Right lobe of liver (tissue), 6 donors: ENCODE data around the gene AHNAK2. TPM values are rescaled to one million over a fixed set of nuclear protein-coding genes. Genes with fewer than 3 reads are reported as not detected.
A peak's percentile ranks its signal among the peaks of the same experiment; 100 is the strongest.

ENCODE experiments used
- ATAC-seq, 4 donors: fragments of 200-7000 bp; cut with Tn5 transposase; one replicate each; pipeline ENCODE4 v1.9.1; 2020; ENCODE audit warnings: mild to moderate bottlenecking in 4 of 4, moderate library complexity in 4 of 4
- DNase-seq, 3 donors: peaks; one replicate each; pipeline ENCODE4 v3.0.0-alpha.2; 2020
- H3K27ac ChIP-seq, 3 donors: fragments of 200-600 bp; one replicate each; pipeline ENCODE4 v1.8.0; 2022
- H3K27me3 ChIP-seq, 2 donors: fragments of 200-600 bp; one replicate each; pipeline ENCODE4 v1.8.0; 2022
- H3K36me3 ChIP-seq, 4 donors: fragments of 200-600 bp; sonication (generic) in 1 of 4; one replicate each; pipeline versions ENCODE4 v1.5.1 to v1.8.0; 2017 to 2022; ENCODE audit warnings: control low read depth in 1 of 4
- H3K4me1 ChIP-seq, 4 donors: fragments of 200-600 bp; sonication (generic) in 1 of 4; one replicate each; pipeline versions ENCODE4 v1.5.1 to v1.8.0; 2017 to 2022; ENCODE audit warnings: control low read depth in 1 of 4
- H3K4me3 ChIP-seq, 3 donors: fragments of 200-600 bp; one replicate each; pipeline ENCODE4 v1.8.0; 2022
- H3K9me3 ChIP-seq, 4 donors: fragments of 200-600 bp; sonication (generic) in 1 of 4; one replicate each; pipeline versions ENCODE4 v1.5.1 to v1.8.0; 2017 to 2022; ENCODE audit warnings: control low read depth in 1 of 4
- CTCF ChIP-seq, 4 donors: fragments of 200-600 bp in 3 of 4; fragments of 450-650 bp in 1 of 4; IDR thresholded peaks; one replicate each; pipeline versions ENCODE4 v1.5.1 to v1.8.0; 2016 to 2022; ENCODE audit warnings: antibody characterized with exemption in 4 of 4, mild to moderate bottlenecking in 2 of 4
- POLR2A ChIP-seq: fragments of 450-650 bp; IDR thresholded peaks from one replicate; pipeline ENCODE4 v1.6.1; 2017; ENCODE audit warnings: antibody characterized with exemption, mild to moderate bottlenecking
- WGBS: methylation state at CpG from one replicate; pipeline ENCODE4 v1.1.6; 2018; ENCODE audit warnings: low coverage, low lambda C conversion rate; ENCODE audit not compliant: insufficient coverage; ENCODE audit errors: missing lambda C conversion rate; 5-methylcytosine and 5-hydroxymethylcytosine counted together
- intact Hi-C, 2 donors: fragments of 100-400 bp; cut with DNase I; formaldehyde crosslinking; loops; one replicate each; pipeline versions ENCODE4 v1.11.2 to v1.14.1; 2022
- total RNA-seq, 6 experiments: library from RNA; depleted of rRNA in 2 of 6; stranded (reverse); fragments of >200 nt in 2 of 6; fragmentation: NEBNext Ultra II Directional in 3 of 6; extraction: Animal tissue kit (Norgen Biotek cat#: 25700) in 3 of 6; gene quantifications; one replicate each; pipeline versions ENCODE4 v1.1.0 to v1.2.4, GENCODE V29; 2016 to 2023
- donor health status: DM: no; HTN: yes; CAD: no.
- donor health status: DM: no; HTN: no; CAD: no.
- donor health status: DM: no; HTN: no; CAD: no.
- donor health status: DM: no; HTN: yes; CAD: no.
- donor health status: DM: no; HTN: yes; CAD: no.

AHNAK2 gene
- total RNA-seq, 6 experiments from 2014 or later = 2.1 to 12.2 (median 4.6) TPM

GRCh38 chr14:105021656-105022275 is 43.6 kb upstream of the AHNAK2 start:
- Histone ChIP-seq H3K36me3 (no peaks in the 10 kb centered on the region), H3K27me3 (no peaks in the 10 kb centered on the region), H3K4me3 (peak overlapping the region; percentile 60 to 94 (median 76)), H3K9me3 (no peaks in the 10 kb centered on the region), H3K4me1 (peaks cover 0 to 11% (median 2%) of the 10 kb centered on the region in 4 donors), H3K27ac (peak overlapping the region in 2 of 3 donors; percentile 41 to 70)
- intact Hi-C loops = no loop called here
- ATAC-seq = peak in 2 of 4 donors; percentile 1 to 8
- 14% methylated on average over 17 of the region's 20 CpGs for WGBS
- TF ChIP-seq CTCF (IDR thresholded peaks at IDR 0.05) = no peak
- peak in 1 of 3 donors; percentile 43 for DNase-seq

DNA sequence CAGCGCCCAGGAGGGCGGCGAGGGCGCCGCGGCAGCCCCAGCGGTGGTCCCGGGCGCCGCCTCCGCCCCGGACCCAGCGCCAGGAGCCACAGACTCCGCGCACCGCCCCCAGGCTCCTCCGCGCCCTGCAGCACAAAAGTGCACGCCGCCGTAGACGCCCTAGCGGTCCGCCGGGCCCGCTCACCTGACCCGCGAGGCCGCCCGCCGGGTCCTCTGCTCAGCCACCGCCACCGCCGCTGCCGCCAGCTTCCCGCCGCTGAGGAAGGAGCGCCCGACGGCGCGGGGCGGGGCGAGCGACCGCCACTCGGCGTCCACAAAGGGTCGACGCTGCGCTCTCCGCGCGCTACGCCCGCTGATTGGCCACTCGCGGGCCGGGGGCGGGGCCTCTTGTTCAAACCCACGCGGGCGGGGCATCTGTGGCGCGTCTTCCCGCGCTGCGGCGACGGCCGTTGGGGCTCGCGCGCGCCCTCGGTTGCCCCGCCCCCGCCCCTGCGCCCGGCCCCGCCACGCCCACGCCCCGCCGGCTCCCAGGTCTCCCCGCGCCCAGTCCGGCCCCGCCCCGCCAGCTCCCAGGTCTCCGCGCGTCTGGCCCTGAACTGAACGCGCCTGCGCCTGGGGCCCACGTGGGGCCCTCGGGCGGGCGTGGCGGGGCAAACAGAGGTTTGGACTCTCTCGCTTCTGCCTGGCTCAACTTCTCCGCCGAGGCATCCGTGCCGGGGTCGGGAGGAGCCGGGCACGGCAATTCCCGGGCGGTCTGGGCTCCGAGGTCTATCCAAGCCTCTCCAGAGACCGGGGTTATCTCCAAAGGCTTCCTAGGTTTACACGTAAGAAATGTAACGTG is 42.9 kb upstream of the AHNAK2 start, which contains the start of gene CDCA4:
CDCA4 (minus strand) TSS at position 269 of the 841 bp plus-strand sequence. CDS start 9,154 bp downstream, outside the sequence.
- Histone ChIP-seq H3K36me3 (no peaks in the 10 kb centered on the region), H3K4me1 (peaks cover 0 to 11% (median 2%) of the 10 kb centered on the region in 4 donors), H3K27me3 (no peaks in the 10 kb centered on the region), H3K27ac (peak within 1 kb of the TSS; percentile 21 to 78 (median 57)), H3K4me3 (peak within 1 kb of the TSS; percentile 77 to 94 (median 79)), H3K9me3 (no peaks in the 10 kb centered on the region)
- ATAC-seq (peak; percentile 95 to 98 (median 96)), DNase-seq (peak; percentile 97 to 98 (median 98))
- WGBS = 0% methylated on average over 18 of the region's 115 CpGs
- TF ChIP-seq POLR2A (peak; percentile 63), CTCF (IDR thresholded peaks at IDR 0.05) (no peak)
- intact Hi-C loops = no loop called here

DNA sequence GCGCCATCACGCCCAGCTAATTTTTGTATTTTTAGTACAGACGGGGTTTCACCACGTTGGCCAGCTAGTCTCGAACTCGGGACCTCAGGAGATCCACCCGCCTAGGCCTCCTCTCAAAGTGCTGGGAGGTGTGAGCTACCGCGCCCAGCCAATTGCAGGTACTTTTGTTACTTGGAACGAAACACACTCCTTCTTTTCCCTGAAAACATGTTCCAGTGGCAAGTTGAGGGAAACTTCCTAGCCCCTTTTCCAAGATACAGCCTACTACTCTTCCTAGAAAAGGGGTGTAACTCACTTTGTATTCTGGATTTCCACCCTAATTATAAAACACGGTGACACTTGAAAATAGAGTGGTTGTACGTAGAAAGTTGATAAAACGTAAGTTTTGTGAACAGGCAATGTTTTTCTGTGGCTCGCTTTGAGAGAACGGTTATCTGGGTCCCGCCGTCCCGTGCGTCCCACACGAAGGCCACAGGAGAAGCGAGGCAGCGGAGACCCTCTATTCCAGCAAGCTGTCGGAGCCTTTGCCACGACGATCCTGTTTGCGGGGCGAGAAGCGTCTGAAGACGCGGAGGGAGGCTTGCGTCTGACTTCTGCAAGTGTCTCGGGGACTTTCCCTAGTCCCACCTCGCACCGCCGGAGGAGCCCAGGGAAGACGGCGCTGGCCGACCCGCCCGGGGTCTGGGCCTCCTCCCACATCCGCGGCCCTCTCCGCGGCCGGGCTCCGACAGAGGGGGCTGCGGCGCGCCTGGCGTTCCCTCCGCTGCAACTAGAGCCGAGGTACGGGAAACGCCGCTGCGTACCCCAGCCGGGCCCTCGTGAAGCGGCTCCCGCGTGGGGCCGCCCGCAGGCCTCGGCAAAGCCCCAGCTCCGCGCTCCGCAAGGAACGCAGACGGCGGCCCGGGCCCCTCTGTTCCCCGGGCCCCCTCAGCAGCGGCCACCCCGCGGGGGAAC is 42.0 kb upstream of the AHNAK2 start:
- intact Hi-C loops = no loop called here
- 27% methylated on average over 23 of the region's 75 CpGs for WGBS
- ATAC-seq = no peak
- Histone ChIP-seq H3K9me3 (no peaks in the 10 kb centered on the region), H3K27me3 (no peaks in the 10 kb centered on the region), H3K36me3 (no peaks in the 10 kb centered on the region), H3K4me3 (peak overlapping the region; percentile 77 to 94 (median 79)), H3K4me1 (peaks cover 0 to 11% (median 2%) of the 10 kb centered on the region in 4 donors), H3K27ac (peak overlapping the region; percentile 21 to 78 (median 57))
- TF ChIP-seq POLR2A = no peak
- TF ChIP-seq CTCF (IDR thresholded peaks at IDR 0.05) = no peak
- peak in 2 of 3 donors; percentile 48 to 65 for DNase-seq

DNA sequence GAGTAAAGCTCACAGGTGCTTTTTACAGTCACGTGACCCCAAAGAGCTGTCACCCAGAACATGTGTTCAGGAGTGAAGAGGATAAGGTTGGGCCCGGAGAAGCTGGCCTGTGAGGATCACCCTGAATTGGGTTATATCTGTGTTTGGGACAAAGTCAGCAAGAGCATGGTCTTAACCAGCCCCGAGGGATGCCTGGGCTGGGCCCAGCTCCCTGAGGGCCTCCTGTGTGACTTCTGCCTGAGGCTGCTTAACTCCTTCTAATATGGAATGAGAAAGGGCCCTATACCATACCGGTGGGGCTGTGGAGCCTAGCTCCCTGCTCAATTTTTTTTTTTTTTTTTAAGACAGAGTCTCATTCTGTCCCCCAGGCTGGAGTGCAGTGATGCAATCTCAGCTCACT is 40.2 kb upstream of the AHNAK2 start:
- intact Hi-C loops = no loop called here
- Histone ChIP-seq H3K36me3 (no peaks in the 10 kb centered on the region), H3K27me3 (no peaks in the 10 kb centered on the region), H3K9me3 (no peaks in the 10 kb centered on the region), H3K4me3 (no peak overlapping the region), H3K27ac (no peak overlapping the region), H3K4me1 (peaks cover 0 to 11% (median 2%) of the 10 kb centered on the region in 4 donors)
- DNase-seq (no peak), ATAC-seq (no peak)
- TF ChIP-seq POLR2A = no peak
- no peak for TF ChIP-seq CTCF (IDR thresholded peaks at IDR 0.05)
- 88% methylated on average over 2 of the region's 4 CpGs for WGBS
